GM19455 (cell line): ENCODE data around the gene CPLANE2.
A peak's percentile ranks its signal among the peaks of the same experiment; 100 is the strongest.
"Not testable (repeated sequence)": the region's sequence is repeated elsewhere in the genome, so short reads cannot be mapped to it uniquely, and the experiment has no call there.

ENCODE experiments used
- ATAC-seq: cut with Tn5 transposase; IDR thresholded peaks from one replicate; pipeline ENCODE4 v1.9.1; 2021; ENCODE audit not compliant: unreplicated experiment

Gene CPLANE2

DNA sequence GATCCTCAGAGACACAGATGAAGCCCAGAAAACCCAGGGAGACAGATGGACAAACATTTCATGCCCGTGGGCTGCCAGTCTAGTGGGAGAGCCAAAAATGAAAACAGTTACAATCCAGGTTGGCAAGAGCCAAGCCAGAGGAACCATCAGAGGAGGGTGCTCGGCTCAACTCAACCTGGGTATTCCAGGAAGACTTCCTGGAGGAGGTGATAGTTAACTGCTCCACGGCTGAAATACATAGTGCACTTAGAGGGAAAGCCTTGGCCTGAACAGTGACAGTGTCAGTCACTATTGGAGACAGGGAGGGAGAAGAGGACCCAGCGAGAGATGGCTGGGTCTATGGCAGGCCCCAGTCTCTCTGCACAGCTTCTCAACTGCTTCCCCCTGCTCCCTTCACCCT, 26.4 kb downstream of the CPLANE2 start:
- no peak for ATAC-seq

DNA sequence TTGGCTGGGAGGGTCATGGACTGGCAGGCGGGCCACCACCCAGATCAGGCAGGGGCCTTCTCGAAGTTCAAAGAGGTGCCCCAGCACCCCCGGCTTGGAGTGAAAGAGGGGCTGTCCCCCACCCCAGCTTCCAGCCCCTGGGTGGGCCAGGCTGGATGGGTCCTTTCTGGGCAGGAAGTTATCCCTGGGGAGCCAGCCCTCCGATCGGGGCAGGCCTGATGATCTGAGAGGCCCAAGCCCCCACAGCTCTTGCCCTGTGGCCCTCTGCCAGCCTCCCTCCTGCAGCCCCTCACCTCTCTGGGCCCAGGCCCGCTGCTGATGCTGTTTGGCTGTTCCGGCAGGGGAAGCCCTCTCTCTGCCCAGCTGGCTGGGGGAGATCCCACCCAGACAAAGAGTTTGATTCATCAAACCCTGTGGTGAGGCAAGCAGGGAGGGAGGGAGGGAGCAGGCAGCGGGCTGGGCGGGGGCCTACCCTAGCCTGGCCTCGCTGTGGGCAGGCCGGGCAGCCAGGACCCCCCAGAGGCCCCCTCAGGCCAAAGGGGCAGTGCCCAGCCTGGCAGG, 27.1 kb downstream of the CPLANE2 start:
- ATAC-seq: no peak

DNA sequence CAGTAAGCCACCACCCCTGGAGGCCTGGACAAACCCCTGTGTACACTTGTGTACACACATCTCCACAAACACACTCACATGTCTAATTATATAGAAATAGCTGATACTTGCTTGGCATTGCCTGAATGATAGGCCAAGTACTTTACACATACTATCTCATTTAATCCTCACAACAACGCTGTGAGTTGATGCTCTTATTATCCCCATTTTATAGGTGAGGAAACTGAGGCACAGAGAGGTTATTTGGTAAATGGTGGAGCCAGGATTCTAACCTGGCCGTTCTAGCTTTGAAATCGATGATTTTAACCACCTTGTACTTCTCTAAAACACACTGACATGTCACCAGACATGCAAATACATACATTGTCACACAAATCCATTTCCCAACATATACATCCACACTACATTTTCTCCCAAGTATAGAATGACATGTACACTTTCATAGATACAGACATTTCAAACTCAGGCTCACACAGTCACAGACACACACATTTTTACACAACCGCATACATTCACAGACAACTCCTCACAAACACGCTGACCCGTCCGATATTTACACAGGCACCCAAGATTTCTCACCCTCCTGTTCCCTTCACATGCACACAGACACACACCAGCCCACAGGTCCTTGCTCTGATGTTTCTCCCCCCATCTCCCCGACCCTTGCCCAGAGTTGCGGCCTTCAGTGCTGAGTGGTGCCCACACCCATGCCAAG, 27.7 kb downstream of the CPLANE2 start:
- no peak for ATAC-seq

DNA sequence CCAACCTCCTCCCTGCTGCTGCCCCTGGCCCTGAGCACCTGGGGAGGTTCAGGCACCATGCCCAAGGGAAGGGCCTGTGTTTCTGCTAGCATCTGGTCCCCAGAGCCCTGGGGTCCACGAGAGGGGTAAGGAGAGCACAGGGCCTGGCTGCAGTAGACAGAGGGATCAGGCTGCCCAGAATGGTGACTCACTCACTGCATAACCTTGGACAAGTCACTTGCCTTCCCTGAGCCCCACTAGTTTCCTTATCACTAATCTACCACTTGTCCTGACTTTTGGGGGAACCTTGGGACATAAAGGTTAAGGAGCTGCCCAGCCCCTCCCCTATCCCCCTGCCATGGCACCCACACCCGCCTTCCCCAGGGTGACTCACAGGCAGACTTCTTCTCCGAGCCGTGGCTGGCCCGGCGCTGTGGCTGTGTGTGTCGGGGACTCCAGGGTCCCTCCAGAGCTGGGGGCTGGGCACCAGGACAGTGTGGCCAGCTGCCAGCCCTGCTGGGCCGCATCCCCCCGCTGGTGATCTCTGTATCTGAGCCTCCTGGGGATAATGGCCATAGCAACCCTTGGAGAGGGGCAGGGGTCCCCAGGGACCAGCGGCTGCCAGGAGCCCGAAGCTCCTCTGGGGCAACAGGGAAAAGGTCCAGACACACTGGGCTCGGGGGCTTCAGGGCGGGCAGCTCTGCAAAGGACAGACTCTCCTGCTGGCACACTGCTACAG, 28.6 kb downstream of the CPLANE2 start:
- no peak for ATAC-seq

DNA sequence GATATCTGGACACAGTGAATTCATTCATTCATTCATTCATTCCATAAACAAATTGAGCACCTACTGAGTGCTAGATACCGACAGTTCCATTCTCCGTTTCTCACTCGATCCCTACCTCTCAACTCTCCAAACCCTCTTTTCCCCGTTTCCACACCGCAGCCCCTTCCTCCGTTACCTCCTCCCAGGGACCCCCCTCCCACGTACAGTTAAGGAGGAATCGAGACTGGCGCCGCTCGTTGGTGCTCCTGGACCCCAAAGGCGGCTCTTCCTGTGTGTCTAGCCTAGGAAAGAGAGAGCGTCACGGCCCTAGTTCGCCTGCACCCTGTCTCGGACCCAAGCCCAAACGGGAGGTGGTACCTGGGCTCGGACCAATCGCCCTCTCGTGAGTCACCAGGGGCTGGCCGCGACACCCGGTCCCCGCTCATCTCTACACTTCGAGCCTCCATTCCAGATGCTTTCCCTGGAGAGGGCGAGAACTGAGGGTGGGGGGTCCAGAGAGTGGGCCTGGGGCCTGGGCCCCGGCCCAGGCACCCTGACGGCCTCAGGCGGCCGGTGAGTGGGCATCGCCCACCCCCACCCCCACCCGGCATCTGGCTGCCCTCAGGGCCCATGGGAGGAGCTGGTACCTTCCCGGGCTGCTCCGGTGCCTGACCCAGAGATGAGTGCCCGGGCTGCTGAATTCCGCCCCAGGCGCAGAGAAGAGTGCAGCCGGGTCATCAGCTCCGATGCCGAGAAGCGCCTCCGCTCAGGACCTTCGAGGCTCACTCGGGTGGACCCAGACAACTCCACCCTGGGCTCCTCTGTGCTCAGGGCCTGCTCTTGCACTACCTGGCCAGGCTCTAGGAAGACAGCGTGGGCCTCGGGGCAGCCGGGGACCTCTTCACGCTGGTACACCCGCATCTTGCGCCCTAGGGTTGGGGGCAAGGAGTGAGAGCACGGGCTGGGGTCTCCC, 29.4 kb downstream of the CPLANE2 start:
- no peak for ATAC-seq

DNA sequence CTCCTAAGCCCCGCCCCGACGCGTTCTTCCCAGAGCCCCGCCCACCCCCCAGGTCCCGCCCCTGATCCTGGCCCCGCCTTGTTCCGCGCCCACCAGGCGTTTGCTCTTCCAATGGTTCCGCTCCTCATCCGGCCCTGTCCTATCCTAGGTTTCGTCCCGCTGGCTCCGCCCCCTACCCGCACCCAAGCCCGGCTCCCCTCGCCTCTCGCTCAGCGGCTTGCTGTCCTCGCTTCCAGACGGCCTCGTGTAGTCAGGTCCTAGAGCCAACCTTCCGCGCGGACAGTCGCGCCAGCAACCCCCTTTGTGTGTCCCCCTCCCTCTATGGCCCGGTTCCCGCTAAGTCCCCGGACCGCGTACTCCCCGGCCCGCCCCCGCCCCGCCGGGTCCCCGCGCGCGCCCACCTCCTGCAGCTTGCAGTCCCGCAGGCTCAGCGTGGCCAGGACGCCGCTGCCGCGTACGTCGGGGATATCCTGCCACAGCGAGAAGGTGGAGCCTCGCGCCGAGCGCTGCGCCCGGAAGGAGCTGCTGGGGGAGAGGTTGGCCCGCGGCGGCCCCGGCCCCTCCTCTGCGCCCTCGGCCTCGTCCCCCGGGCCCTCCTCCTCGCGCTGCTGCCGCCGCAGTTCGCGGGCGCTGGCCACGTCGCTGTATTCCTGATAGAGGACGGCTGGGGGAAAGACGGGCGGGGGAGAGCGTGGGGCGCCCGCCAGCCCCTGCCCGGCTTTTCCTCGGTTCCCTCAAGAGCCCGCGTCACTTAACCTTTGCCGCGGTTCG, 30.3 kb downstream of the CPLANE2 start:
- peak; percentile 71 for ATAC-seq

DNA sequence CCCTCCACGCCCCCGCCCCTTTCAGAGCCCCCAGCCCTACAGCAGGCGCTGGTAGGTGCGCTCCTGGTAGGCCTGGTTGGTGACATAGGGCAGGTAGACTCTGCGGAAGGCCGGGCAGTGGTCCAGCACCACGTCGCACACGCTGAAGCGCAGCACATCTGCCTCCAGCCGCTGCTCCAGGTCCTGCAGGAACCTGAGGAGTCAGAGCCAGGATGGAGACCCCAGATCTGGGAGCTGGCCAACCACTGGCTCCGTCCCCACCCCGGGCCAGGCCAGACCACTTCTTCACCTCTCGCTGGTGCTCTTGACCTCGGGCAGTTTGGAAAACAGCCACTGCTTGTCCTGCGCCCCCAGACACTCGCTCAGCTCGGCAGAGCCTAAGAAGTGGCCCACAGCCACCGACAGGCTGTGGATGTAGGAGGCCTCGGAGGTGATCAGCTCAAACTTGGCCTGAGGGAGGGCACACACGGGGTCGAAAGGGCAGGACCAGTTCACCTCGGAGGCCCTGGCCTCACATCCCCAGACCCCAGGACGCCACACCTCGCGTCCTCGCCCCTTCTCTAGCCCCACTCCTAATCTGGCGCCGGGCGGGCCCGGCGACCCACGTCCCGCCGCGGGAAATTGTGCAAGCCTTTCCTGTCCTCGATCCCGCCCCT, 31.0 kb downstream of the CPLANE2 start:
- peak; percentile 24 for ATAC-seq

DNA sequence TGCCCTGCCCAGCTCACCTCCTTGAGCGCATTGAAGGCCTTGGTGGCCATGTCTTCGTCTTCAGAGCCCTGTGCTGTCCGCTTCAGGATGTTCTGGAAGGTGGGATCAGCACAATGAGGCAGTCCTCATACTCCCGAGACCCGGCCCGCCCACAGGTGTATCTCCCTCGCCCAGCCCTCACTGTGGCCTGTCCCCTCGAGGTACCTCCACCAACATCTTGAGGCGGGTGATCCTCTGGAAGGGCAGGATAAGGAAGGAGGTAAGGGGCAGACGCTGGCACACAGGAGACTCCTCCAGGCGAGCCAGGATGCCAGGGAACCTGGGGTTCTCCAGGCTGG, 31.7 kb downstream of the CPLANE2 start:
- no peak for ATAC-seq

DNA sequence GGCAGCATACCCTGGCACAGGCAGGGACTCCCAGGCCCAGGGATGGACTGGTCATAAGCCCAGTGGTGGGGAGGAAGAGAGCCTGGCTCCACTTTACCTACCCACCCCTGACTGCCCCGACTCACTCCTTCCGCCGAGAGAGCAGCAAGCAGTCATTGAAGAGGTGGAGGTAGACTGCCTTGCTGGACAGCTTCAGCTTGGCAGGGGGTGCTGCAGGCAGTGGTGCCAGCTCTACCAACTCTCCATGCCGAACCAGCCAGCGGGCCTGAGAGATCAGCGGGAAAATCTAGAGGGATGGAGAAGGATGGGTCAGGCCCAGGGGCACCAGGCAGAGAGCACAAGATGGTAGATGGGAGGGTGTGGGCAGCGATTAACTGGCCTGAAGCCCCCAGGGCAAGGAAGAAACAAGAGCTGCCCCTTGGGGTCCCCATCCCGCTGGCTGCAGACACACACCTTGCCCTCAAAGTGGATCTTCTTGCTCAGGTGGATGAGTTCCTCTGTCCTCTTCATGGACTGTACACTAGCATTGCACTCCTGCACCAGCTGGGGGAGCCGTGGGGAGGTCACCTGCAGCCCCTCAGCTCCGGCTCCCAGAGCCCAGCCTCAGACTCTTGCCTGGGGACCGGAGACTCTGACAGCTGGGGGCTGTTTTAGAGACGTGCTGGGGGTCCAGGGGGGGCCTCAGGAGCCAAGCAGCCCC, 32.2 kb downstream of the CPLANE2 start:
- ATAC-seq: no peak

DNA sequence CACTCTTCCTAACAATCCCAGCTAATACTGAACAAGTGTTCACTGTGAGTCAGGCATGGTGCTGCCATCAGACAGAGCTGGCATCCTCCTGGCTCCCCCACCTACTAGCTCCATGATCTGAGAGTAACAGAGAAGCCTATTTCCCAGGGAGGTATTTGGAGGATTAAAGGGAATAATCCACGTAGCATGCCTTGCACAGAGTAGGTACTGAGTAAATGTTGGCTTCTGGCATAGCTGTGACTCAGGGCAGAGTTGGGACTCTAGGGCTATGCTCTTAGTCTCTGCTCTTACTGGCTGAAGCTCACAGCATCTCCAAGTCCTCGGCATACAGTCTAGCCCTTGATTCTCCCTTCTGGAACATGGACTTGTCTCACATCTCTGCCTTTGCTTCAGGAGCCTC, 32.8 kb downstream of the CPLANE2 start:
- ATAC-seq: no peak

DNA sequence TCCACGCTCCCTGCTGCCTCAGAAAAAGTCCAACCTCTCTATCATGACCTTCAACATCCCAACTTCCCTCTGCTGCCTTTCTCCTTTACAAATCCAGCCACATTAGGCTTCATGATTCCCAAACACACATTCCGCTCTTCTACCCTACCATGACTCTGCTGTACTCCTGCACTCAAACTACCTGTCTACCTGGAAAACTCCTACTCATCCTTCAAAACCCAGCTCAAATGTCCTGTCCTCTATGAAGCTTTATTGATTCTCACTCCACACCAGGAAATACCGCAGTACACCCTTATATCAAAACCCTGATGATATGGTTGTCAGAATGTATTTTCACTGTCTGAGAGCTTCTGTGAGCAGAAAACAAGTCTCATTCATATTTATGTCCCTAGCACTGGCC, 33.4 kb downstream of the CPLANE2 start:
- no peak for ATAC-seq

DNA sequence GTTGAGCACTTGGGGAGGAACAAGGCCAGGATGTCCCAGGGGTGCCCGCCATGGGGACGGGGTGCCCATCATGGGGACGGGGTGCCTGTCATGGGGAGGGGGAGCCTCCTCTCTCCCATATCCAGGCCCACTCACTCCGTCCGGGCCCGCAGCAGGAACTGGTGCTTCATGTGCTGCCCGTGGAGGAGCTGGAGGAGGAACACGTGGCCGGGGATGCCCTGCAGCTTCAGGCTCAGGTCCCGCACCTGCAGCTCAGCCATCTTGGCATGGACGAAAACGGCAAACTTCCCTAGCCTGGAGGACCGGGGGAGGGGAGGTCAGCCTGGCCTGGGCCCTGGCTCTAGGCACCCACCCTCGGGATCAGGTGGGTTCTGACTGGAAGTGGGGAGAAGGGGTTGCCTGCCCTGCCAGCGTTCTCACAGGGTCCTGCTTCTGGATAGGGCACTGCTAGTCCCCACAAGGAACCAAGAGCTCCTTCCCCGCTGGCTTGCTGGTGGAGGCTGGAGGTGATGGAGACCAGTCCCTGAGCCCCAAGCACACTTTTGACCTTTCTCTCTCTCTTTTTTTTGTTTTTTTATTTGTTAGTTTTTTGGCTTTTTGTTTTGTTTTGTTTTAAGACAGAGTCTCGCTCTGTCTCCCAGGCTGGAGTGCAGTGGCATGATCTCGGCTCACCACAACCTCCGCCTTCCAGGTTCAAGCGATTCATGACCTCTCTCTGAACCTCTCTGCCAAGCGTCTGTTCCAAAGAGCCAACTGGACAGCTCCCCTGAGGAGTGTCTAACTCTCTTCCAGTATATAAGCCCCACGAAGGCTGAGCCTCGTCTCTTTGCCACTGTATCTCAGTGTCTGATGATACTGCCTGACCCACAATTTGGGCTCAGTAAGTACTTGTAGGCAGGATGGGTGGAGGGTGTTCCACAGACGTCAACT, 34.4 kb downstream of the CPLANE2 start:
- ATAC-seq: no peak

DNA sequence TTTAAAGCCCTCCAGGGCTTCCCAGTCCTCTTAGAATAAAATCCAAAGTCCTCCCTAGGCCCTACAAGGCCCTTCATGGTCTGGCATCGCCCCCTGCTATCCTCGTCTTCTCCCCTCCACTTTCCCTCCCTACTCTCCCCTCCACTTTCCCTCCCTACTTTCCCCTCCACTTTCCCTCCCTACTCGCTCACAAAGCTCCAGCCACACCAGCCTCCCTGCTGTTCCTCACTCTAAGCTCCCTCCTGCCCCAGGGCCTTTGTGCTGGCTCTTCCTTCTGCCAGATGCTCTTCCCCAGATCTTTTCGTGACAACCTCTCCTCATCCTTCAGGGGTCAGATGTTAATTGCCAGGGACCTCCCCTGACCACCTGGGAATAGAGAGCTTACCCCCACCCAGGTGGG, 37.3 kb downstream of the CPLANE2 start:
- no peak for ATAC-seq

DNA sequence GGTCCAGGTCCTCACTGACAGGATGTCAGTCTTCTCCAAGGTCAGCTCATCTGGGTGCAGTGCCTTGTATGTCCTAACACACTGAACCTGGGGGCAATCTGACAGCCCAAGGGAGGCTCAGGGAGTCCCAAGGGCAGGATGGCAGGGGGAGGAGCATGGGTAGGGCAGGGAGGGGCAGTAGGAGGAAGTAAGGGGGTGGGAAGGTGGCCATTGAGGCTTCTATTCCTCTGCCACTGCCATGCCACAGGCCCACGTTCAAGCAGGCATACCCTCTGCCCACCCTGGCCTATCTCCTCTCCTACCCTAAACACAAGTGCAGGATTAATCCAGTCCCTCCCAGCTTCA, 37.9 kb downstream of the CPLANE2 start:
- no peak for ATAC-seq

DNA sequence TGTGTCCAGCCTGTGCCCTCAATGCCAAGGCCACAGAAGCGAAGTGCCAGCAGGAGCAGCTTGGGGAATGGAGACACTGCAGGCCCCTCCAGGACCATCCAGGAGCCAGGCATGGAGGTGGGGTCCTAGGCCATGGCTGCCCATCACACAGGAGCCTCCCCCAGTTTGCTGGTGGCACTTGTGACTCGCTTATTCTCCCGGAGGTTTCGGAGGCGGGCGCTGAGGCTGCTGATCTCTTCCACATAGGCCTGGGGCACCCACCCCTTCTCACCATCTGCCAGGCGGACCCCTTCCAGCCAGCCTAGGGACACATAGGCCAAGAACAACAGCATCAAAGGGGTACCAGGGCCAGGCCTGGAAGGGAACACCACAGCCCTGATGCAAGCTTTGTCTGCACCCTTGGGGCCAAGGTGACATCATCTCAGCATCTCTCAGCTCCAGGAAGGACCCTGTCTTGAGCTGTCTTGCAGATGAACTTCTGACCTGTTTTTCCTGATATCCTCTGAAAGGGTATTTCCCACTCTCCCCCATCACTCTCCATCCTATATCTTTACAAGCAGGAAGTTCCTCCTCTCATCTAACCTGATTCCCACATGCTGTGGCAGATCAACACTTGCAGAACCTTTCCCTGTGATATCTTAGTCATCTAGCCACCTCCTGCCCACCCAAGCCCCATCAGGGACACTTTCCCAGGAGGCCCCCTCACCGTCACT, 38.4 kb downstream of the CPLANE2 start:
- no peak for ATAC-seq

DNA sequence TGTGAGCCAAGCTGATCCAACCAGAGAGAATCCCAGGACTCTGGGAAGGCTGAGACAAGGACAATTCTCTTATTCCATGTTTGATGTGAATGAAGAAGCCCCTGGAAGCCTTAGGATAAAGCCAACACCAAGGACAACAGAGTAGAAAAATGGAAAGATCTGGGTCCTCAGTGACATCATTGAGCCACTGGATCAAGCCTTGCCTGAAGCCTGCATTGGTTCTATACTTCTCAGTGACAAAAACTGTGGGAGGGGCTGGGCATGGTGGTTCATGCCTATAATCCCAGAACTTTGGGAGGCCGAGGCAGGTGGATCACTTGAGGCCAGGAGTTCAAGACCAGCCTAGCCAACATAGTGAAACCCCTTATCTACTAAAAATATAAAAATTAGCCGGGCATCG, 40.1 kb downstream of the CPLANE2 start:
- ATAC-seq: no peak

DNA sequence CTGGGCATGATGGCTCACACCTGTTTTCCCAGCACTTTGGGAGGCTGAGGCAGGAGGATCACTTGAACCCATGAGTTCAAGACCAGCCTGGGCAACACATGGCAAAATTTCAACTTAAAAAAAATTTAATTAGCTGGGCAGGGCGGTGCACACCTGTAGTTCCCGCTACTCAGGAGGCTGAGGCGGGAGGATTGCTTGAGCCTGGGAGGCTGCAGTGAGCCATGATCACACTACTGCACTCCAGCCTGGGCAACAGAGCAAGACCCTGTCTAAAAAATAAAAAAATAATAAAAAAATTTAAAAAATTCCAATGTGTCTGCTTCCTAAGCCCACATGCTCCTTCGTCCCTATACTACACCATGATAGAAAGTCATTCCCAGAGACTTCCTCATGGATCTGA, 40.8 kb downstream of the CPLANE2 start:
- ATAC-seq: not testable (repeated sequence)

DNA sequence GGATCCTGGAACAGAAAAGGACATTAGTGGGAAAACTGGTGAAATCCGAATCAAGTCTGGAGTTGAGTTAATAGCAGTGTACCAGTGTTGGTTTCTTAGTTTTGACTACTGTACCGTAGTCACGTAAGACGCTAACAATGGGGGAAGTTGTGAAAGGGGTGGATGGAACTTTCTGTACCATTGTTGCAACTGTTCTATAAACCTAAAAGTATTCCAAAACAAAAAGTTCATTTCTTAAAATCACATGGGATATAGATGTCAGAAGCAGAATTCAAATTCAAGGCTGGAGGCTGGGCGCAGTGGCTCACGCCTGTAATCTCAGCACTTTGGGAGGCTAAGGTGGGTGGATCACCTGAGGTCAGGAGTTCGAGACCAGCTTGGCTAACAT, 41.5 kb downstream of the CPLANE2 start:
- ATAC-seq: no peak
